ENCODE measurements around the gene LRP2BP. TPM values are rescaled to one million over a fixed set of nuclear protein-coding genes. Genes with fewer than 3 reads are reported as not detected.
"Not testable (repeated sequence)": the region's sequence is repeated elsewhere in the genome, so short reads cannot be mapped to it uniquely, and the experiment has no call there.

The LRP2BP gene
- total and polyA plus RNA-seq, 2 experiments from 2014 or later, result 0.23 to 0.89 TPM

- Histone ChIP-seq H3K4me3 (no peak overlapping the region), H3K4me2 (no peak overlapping the region), H3K9me3 (ENCODE audit: low read depth) (no peaks in the 10 kb centered on the region), H3K27me3 (no peaks in the 10 kb centered on the region), H4K20me1 (ENCODE audit: insufficient read depth, poor library complexity, severe bottlenecking) (no peaks in the 10 kb centered on the region), H3K9me2 (replicated peaks; ENCODE audit: insufficient read depth) (no peaks in the 10 kb centered on the region), H3K79me2 (no peaks in the 10 kb centered on the region), H3K36me3 (replicated peaks; ENCODE audit: insufficient read depth, low read depth) (no peaks in the 10 kb centered on the region), H2AFZ (no peak overlapping the region), H3K4me1 (ENCODE audit: insufficient read depth) (no peaks in the 10 kb centered on the region), H3K27ac (no peak overlapping the region)
- 95% methylated on average over 3 of the region's 3 CpGs for WGBS (ENCODE audit: low lambda C conversion rate, missing lambda C conversion rate)
- DNase-seq (ENCODE audit: low spot score), result no peak
- no peak for TF ChIP-seq EZH2 (IDR thresholded peaks at IDR 0.05; ENCODE audit: borderline replicate concordance)
- TF ChIP-seq CTCF (IDR thresholded peaks at IDR 0.05; ENCODE audit: poor library complexity), result no peak
- no peak for TF ChIP-seq EZH2phosphoT487 (IDR thresholded peaks at IDR 0.05; ENCODE audit: low read depth, severe bottlenecking, unreplicated experiment)
Measured at GRCh38 chr4:185363251-185363650, 32.5 kb downstream of the LRP2BP start.

- WGBS (ENCODE audit: low lambda C conversion rate, missing lambda C conversion rate), result 93% methylated on average over 6 of the region's 6 CpGs
Measured at GRCh38 chr4:185362570-185362969, 33.2 kb downstream of the LRP2BP start.

GRCh38 chr4:185361872-185362271 is 33.9 kb downstream of the LRP2BP start:
- Histone ChIP-seq H2AFZ (no peak overlapping the region), H3K79me2 (no peaks in the 10 kb centered on the region), H4K20me1 (ENCODE audit: insufficient read depth, poor library complexity, severe bottlenecking) (no peaks in the 10 kb centered on the region), H3K27me3 (no peaks in the 10 kb centered on the region), H3K27ac (no peak overlapping the region), H3K9me3 (ENCODE audit: low read depth) (no peaks in the 10 kb centered on the region), H3K4me2 (no peak overlapping the region), H3K4me1 (ENCODE audit: insufficient read depth) (no peaks in the 10 kb centered on the region), H3K4me3 (no peak overlapping the region), H3K9me2 (replicated peaks; ENCODE audit: insufficient read depth) (no peaks in the 10 kb centered on the region), H3K36me3 (replicated peaks; ENCODE audit: insufficient read depth, low read depth) (no peaks in the 10 kb centered on the region)
- DNase-seq (ENCODE audit: low spot score), result no peak
- 94% methylated on average over 3 of the region's 3 CpGs for WGBS (ENCODE audit: low lambda C conversion rate, missing lambda C conversion rate)
- TF ChIP-seq CTCF (IDR thresholded peaks at IDR 0.05; ENCODE audit: poor library complexity) (no peak), EZH2phosphoT487 (IDR thresholded peaks at IDR 0.05; ENCODE audit: low read depth, severe bottlenecking, unreplicated experiment) (no peak), EZH2 (IDR thresholded peaks at IDR 0.05; ENCODE audit: borderline replicate concordance) (no peak)

More at GRCh38 chr4:185362570-185362969, 33.2 kb downstream of the LRP2BP start:
- not testable (repeated sequence) for H3K27ac ChIP-seq; H3K4me1 ChIP-seq (ENCODE audit: insufficient read depth); H3K4me2 ChIP-seq; H2AFZ ChIP-seq; H3K9me2 ChIP-seq (replicated peaks; ENCODE audit: insufficient read depth); H4K20me1 ChIP-seq (ENCODE audit: insufficient read depth, poor library complexity, severe bottlenecking); H3K9me3 ChIP-seq (ENCODE audit: low read depth); H3K27me3 ChIP-seq; DNase-seq (ENCODE audit: low spot score); H3K4me3 ChIP-seq; H3K79me2 ChIP-seq; H3K36me3 ChIP-seq (replicated peaks; ENCODE audit: insufficient read depth, low read depth)

- TF ChIP-seq EZH2phosphoT487 (IDR thresholded peaks at IDR 0.05; ENCODE audit: low read depth, severe bottlenecking, unreplicated experiment) (no peak), CTCF (IDR thresholded peaks at IDR 0.05; ENCODE audit: poor library complexity) (no peak), EZH2 (IDR thresholded peaks at IDR 0.05; ENCODE audit: borderline replicate concordance) (no peak)
- Histone ChIP-seq H2AFZ (no peak overlapping the region), H3K27me3 (no peaks in the 10 kb centered on the region), H3K36me3 (replicated peaks; ENCODE audit: insufficient read depth, low read depth) (no peaks in the 10 kb centered on the region), H3K4me3 (no peak overlapping the region), H3K79me2 (no peaks in the 10 kb centered on the region), H3K4me1 (ENCODE audit: insufficient read depth) (no peaks in the 10 kb centered on the region), H3K4me2 (no peak overlapping the region), H3K27ac (no peak overlapping the region), H4K20me1 (ENCODE audit: insufficient read depth, poor library complexity, severe bottlenecking) (no peaks in the 10 kb centered on the region), H3K9me2 (replicated peaks; ENCODE audit: insufficient read depth) (no peaks in the 10 kb centered on the region), H3K9me3 (ENCODE audit: low read depth) (no peaks in the 10 kb centered on the region)
- DNase-seq (ENCODE audit: low spot score), result no peak
- 91% methylated on average over 8 of the region's 8 CpGs for WGBS (ENCODE audit: low lambda C conversion rate, missing lambda C conversion rate)
Measured at GRCh38 chr4:185359767-185360446, 35.8 kb downstream of the LRP2BP start.
